Measurements from ENCODE around the gene DHH.

DHH gene

GRCh38 chr12:49054524-49054923, 40.1 kb downstream of the DHH start:
- no peak for TF ChIP-seq CTCF (IDR thresholded peaks at IDR 0.05)
- H3K27ac ChIP-seq, result no peak overlapping the region

GRCh38 chr12:49054096-49054495, 40.5 kb downstream of the DHH start:
- H3K27ac ChIP-seq, result no peak overlapping the region
- TF ChIP-seq CTCF (IDR thresholded peaks at IDR 0.05), result no peak
- DNase-seq (ENCODE audit: low spot score), result peak; percentile 61
- no peak overlapping the region for H3K4me3 ChIP-seq

More at GRCh38 chr12:49054524-49054923, 40.1 kb downstream of the DHH start:
- DNase-seq (ENCODE audit: low spot score), result peak; percentile 61
- H3K4me3 ChIP-seq, result no peak overlapping the region

GRCh38 chr12:49052451-49053208, 42.0 kb downstream of the DHH start:
- DNase-seq (ENCODE audit: low spot score), result no peak
- Histone ChIP-seq H3K4me3 (no peak overlapping the region), H3K27ac (no peak overlapping the region)
- TF ChIP-seq CTCF (IDR thresholded peaks at IDR 0.05), result no peak

GRCh38 chr12:49051777-49052438, 42.7 kb downstream of the DHH start:
- TF ChIP-seq CTCF (IDR thresholded peaks at IDR 0.05), result no peak
- Histone ChIP-seq H3K27ac (no peak overlapping the region), H3K4me3 (no peak overlapping the region)
- no peak for DNase-seq (ENCODE audit: low spot score)

- no peak for DNase-seq (ENCODE audit: low spot score)
- no peak overlapping the region for H3K4me3 ChIP-seq
- TF ChIP-seq CTCF (IDR thresholded peaks at IDR 0.05), result no peak
- H3K27ac ChIP-seq, result no peak overlapping the region
Measured at GRCh38 chr12:49051373-49051764, 43.2 kb downstream of the DHH start.

GRCh38 chr12:49050507-49051372, 43.9 kb downstream of the DHH start:
- TF ChIP-seq CTCF (IDR thresholded peaks at IDR 0.05), result no peak
- DNase-seq (ENCODE audit: low spot score), result no peak
- no peak overlapping the region for H3K4me3 ChIP-seq
- no peak overlapping the region for H3K27ac ChIP-seq

Data from coronary artery (tissue), 2 donors.